Thyroid gland (tissue), 4 donors: ENCODE measurements around the gene SPNS2. TPM values are rescaled to one million over a fixed set of nuclear protein-coding genes. Genes with fewer than 3 reads are reported as not detected.

Experiments
- DNase-seq, 2 donors: peaks; one replicate each; pipeline ENCODE4 v3.0.0-alpha.2; 2019
- H3K27ac ChIP-seq, 3 donors: fragments of 200-600 bp; sonication (generic); 1 replicate in 2 of 3; 2 replicates in 1 of 3; pipeline ENCODE4 v1.5.1; 2016 to 2019; ENCODE audit warnings: mild to moderate bottlenecking in 1 of 3, moderate library complexity in 1 of 3
- H3K27me3 ChIP-seq: fragments of 200-600 bp; sonication (generic); one replicate; pipeline ENCODE4 v1.5.1; 2019
- H3K36me3 ChIP-seq, 2 donors: fragments of 200-600 bp; sonication (generic); one replicate each; pipeline ENCODE4 v1.5.1; 2016 to 2019
- H3K4me1 ChIP-seq, 2 donors: fragments of 200-600 bp; sonication (generic); one replicate each; pipeline ENCODE4 v1.5.1; 2017 to 2019
- H3K4me3 ChIP-seq, 3 donors: fragments of 200-600 bp; sonication (generic); replicated peaks in 1 of 3; 1 replicate in 2 of 3; 2 replicates in 1 of 3; pipeline ENCODE4 v1.5.1; 2016; ENCODE audit warnings: mild to moderate bottlenecking in 1 of 3
- H3K9me3 ChIP-seq: fragments of 200-600 bp; sonication (generic); one replicate; pipeline ENCODE4 v1.5.1; 2017
- POLR2A ChIP-seq, 2 donors: fragments of 450-650 bp; IDR thresholded peaks; one replicate each; pipeline ENCODE4 v1.6.1; 2017; ENCODE audit warnings: antibody characterized with exemption in 2 of 2, mild to moderate bottlenecking in 2 of 2, moderate library complexity in 1 of 2
- WGBS, 2 donors: methylation state at CpG; one replicate each; pipeline ENCODE4 v1.1.5; 2017; 5-methylcytosine and 5-hydroxymethylcytosine counted together
- intact Hi-C: fragments of 100-400 bp; cut with DNase I; formaldehyde crosslinking; loops from one replicate; pipeline ENCODE4 v1.15.1; 2023
- total RNA-seq, 4 donors: library from RNA; depleted of rRNA; stranded (reverse); fragments of >200 nt; gene quantifications; one replicate each; pipeline ENCODE4 v1.2.3, GENCODE V29; 2016
- TF ChIP-seq, protein P1 (sequence below), 6 experiments: fragments of 200-600 bp in 3 of 6; fragments of 450-650 bp in 3 of 6; sonication (generic) in 3 of 6; IDR thresholded peaks; one replicate each; pipeline ENCODE4 v1.5.1; 2016 to 2019; ENCODE audit warnings: antibody characterized with exemption in 6 of 6, mild to moderate bottlenecking in 2 of 6, inconsistent platforms in 1 of 6, moderate library complexity in 1 of 6

SPNS2 gene
- total RNA-seq, 4 donors from 2014 or later = 5.6 to 16.3 (median 8.1) TPM

DNA sequence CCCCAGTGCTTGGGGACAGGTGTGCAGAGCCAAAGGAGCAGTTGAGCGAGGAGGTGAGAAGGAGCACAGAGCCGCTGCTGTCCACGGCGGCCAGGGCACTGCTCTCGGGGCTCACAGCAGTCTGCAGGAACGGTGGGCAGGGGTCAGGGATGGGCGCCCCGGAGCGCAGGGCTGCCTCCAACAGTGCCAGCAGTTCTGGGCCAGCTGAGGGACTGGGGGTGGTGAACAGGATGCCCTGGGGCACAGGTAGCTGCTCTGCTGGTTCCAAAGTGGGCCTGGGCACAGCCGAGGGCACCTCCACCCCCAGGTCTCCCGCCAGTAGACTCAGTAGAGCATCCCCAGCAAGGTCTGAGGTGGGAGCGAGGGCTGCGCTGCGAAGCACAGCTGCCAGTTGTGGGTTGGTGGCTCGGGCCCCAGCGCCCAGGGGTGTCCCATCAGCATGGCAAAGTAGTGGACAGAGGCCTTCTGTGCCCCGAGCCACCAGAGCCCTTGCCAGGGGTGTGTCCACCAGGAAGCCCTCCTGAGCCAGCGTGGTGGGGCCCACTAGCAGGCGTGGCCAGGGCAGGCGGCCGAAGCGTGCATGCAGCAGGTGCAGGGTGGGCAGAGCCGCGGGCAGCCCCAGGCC is 59.8 kb downstream of the SPNS2 start:
- DNase-seq = no peak
- no peaks in the 10 kb centered on the region for H3K36me3 ChIP-seq
- no peak overlapping the region for H3K27ac ChIP-seq
- 83 to 93% methylated on average over 10 to 13 of the region's 24 CpGs for WGBS, 2 donors
- no peaks in the 10 kb centered on the region for H3K27me3 ChIP-seq
- no peak overlapping the region for H3K4me3 ChIP-seq
- TF ChIP-seq, protein P1, sequence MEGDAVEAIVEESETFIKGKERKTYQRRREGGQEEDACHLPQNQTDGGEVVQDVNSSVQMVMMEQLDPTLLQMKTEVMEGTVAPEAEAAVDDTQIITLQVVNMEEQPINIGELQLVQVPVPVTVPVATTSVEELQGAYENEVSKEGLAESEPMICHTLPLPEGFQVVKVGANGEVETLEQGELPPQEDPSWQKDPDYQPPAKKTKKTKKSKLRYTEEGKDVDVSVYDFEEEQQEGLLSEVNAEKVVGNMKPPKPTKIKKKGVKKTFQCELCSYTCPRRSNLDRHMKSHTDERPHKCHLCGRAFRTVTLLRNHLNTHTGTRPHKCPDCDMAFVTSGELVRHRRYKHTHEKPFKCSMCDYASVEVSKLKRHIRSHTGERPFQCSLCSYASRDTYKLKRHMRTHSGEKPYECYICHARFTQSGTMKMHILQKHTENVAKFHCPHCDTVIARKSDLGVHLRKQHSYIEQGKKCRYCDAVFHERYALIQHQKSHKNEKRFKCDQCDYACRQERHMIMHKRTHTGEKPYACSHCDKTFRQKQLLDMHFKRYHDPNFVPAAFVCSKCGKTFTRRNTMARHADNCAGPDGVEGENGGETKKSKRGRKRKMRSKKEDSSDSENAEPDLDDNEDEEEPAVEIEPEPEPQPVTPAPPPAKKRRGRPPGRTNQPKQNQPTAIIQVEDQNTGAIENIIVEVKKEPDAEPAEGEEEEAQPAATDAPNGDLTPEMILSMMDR (IDR thresholded peaks at IDR 0.05) = no peak
- TF ChIP-seq POLR2A (IDR thresholded peaks at IDR 0.05) = no peak
- H3K9me3 ChIP-seq = no peaks in the 10 kb centered on the region
- peaks cover 15 to 17% of the 10 kb centered on the region in 2 donors for H3K4me1 ChIP-seq
- intact Hi-C loops = no loop called here

DNA sequence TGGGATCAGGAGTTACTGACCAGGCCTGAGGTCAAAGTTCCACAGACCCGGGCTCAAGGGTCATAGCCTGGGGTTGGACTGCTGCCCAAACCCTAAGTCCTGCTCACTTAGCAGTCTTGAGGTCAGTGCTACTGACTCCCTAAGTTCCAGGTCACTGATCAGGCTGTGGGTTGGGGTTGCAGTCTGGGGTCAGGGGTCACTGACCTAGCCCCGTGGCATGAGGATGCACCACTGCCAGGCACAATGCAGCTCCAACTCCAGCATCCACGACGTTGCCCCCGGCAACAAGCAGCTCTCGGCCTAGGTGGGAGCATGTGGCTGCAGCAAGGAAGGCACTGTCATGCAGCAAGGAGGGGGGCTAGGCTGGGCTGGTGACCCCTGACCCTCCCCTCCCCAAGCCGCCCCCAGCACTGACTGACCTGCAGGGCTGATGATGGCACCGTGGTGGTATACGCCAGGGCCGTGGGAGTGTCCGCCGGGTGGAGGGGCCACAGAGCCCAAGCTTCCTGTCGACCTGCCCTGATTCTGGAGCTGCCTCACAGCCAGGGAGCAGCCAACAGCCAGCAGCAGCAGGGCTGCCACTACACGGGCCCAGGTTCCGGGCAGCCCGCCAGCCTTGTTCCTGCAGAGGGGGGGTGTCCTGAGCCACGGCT is 60.6 kb downstream of the SPNS2 start:
- Histone ChIP-seq H3K27ac (no peak overlapping the region), H3K27me3 (no peaks in the 10 kb centered on the region), H3K36me3 (no peaks in the 10 kb centered on the region), H3K4me3 (no peak overlapping the region), H3K9me3 (no peaks in the 10 kb centered on the region), H3K4me1 (peaks cover 11 to 13% of the 10 kb centered on the region in 2 donors)
- 51 to 80% methylated on average over 5 to 13 of the region's 17 CpGs for WGBS, 2 donors
- intact Hi-C loops = no loop called here
- no peak for DNase-seq
- no peak for TF ChIP-seq POLR2A (IDR thresholded peaks at IDR 0.05)
- TF ChIP-seq, protein P1 (IDR thresholded peaks at IDR 0.05) = no peak

DNA sequence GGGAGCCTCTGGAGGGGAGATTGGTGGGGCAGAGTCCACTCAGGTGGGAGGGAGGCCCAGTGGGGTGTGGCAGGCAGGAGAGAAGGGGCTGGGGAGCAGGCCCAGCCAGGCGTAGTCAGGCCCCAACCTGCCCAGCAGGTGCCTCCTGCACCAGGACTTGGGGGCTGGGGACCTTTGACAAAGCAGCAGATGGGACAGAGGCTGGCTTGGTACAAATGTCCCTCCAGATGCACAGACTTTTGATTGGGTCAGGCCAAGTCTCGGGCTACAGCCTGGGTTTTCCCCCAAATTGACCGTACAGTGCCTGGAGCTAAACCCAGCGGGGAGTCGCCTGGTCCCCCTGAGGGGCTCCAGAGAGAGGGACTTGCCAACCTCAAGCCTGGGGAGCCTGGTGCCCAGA is 61.3 kb downstream of the SPNS2 start:
- H3K9me3 ChIP-seq = no peaks in the 10 kb centered on the region
- intact Hi-C loops = loop anchor here (10.0 kb wide), 1 partner anchor 135 kb away; no protein-coding TSS in a partner anchor
- TF ChIP-seq POLR2A (IDR thresholded peaks at IDR 0.05) = no peak
- TF ChIP-seq, protein P1 (IDR thresholded peaks at IDR 0.05) = no peak
- H3K27me3 ChIP-seq = no peaks in the 10 kb centered on the region
- no peaks in the 10 kb centered on the region for H3K36me3 ChIP-seq
- H3K4me1 ChIP-seq = peaks cover 6% of the 10 kb centered on the region in 2 donors
- no peak overlapping the region for H3K4me3 ChIP-seq
- no peak for DNase-seq
- no peak overlapping the region for H3K27ac ChIP-seq
- WGBS, 2 donors = 80 to 90% methylated on average over 1 of the region's 5 CpGs

DNA sequence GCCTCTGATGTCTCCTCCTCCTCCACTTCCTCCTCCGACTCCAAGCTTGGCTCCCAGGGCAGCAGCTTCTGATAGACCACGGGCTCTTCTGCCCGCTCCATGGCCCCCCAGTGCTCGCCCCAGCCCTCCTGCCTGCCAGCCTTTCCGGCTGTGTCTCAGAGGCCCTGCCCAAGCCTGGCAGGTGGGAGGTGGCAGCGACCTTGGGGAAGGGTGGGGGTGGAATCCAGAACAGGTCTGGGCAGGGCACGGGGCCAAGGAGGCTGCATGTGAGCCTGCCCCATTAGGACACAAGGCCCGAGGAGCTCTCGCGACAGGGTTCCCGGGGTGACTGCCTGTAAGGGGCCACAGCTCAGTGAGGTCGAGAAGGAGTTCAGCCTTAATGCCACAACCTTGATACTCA is 61.7 kb downstream of the SPNS2 start, which contains the start of gene GGT6:
Gene GGT6 (minus strand): TSS at position 157 of the 400 bp plus-strand sequence. CDS start 56 bp downstream, at position 101.
- Histone ChIP-seq H3K27ac (no peak within 1 kb of the TSS), H3K4me1 (peaks cover 6% of the 10 kb centered on the region in 2 donors), H3K9me3 (no peaks in the 10 kb centered on the region), H3K36me3 (no peaks in the 10 kb centered on the region), H3K4me3 (no peak within 1 kb of the TSS), H3K27me3 (no peaks in the 10 kb centered on the region)
- intact Hi-C loops = loop anchor here (10.0 kb wide), 1 partner anchor 136 kb away; no protein-coding TSS in a partner anchor
- 63% methylated on average over 10 of the region's 12 CpGs for WGBS, 2 donors
- DNase-seq = peak in 1 of 2 donors; percentile 47
- no peak for TF ChIP-seq POLR2A (IDR thresholded peaks at IDR 0.05)
- TF ChIP-seq, protein P1 (IDR thresholded peaks at IDR 0.05) = no peak

DNA sequence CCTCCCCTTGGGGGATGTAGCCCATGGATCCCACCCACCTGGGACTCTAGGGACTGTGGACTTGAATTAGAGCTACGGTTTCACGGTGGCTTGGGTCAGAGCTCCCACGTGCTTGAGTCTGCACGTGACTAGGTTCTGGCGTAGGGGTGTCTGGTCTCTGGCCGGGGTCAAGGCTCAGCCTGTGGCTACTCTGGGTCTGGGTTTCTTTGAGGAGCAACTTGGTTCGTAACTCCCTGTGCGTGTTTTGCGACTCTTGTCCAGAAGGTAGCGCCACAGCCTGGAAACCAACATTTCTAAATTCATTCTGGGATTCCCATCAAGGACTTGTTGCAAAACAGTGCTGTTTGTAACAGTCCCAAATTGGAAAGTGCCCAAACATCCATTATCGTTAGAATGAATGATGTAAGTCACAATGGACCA is 62.2 kb downstream of the SPNS2 start:
- Histone ChIP-seq H3K27ac (no peak overlapping the region), H3K27me3 (no peaks in the 10 kb centered on the region), H3K4me3 (no peak overlapping the region), H3K9me3 (no peaks in the 10 kb centered on the region), H3K4me1 (peaks cover 3% of the 10 kb centered on the region in 2 donors), H3K36me3 (no peaks in the 10 kb centered on the region)
- WGBS, 2 donors = 57 to 76% methylated on average over 11 of the region's 11 CpGs
- intact Hi-C loops = loop anchor here (10.0 kb wide), 1 partner anchor 136 kb away; no protein-coding TSS in a partner anchor
- no peak for DNase-seq
- TF ChIP-seq, protein P1 (IDR thresholded peaks at IDR 0.05) = no peak
- TF ChIP-seq POLR2A (IDR thresholded peaks at IDR 0.05) = no peak
